LNCaP clone FGC (cell line): ENCODE measurements around the gene PTPRT.

Source experiments
- DNase-seq: peaks from one replicate; pipeline ENCODE4 v3.0.0-alpha.2; 2011; ENCODE audit warnings: low read depth
- H3K4me3 ChIP-seq: 2 replicates; pipeline ENCODE4 v1.5.1; 2011; ENCODE audit warnings: mild to moderate bottlenecking, low read depth, low read length, control low read depth
- CTCF ChIP-seq: IDR thresholded peaks from 2 replicates; pipeline ENCODE4 v1.5.1; 2012; ENCODE audit warnings: mild to moderate bottlenecking; ENCODE audit not compliant: control insufficient read depth, insufficient read depth; ENCODE audit errors: extremely low read depth

The PTPRT gene

GRCh38 chr20:43229696-43230095, 40.0 kb upstream of the PTPRT start:
- no peak for TF ChIP-seq CTCF
- no peak overlapping the region for H3K4me3 ChIP-seq
- DNase-seq = no peak

- no peak for DNase-seq
- no peak for TF ChIP-seq CTCF
- H3K4me3 ChIP-seq = no peak overlapping the region
These were observed 30.9 kb upstream of the PTPRT start for GRCh38 chr20:43220612-43221011.

- H3K4me3 ChIP-seq = no peak overlapping the region
- DNase-seq = no peak
- no peak for TF ChIP-seq CTCF
These were observed 21.2 kb upstream of the PTPRT start for GRCh38 chr20:43210901-43211300.

- TF ChIP-seq CTCF = no peak
- no peak for DNase-seq
- no peak overlapping the region for H3K4me3 ChIP-seq
These were observed 20.1 kb upstream of the PTPRT start for GRCh38 chr20:43209831-43210230.

- DNase-seq = no peak
- H3K4me3 ChIP-seq = no peak overlapping the region
- TF ChIP-seq CTCF = no peak
These were observed 16.0 kb upstream of the PTPRT start for GRCh38 chr20:43205699-43206098.

- H3K4me3 ChIP-seq = no peak overlapping the region
- TF ChIP-seq CTCF = no peak
- no peak for DNase-seq
These were observed 12.4 kb upstream of the PTPRT start for GRCh38 chr20:43202100-43202499.

GRCh38 chr20:43198607-43199006, 8.9 kb upstream of the PTPRT start:
- H3K4me3 ChIP-seq = no peak overlapping the region
- DNase-seq = no peak
- TF ChIP-seq CTCF = no peak
